Nephron (organoid): ENCODE data around the gene SLAMF7.

Source experiments
- H3K27ac Mint-ChIP-seq, 3 experiments: 2 replicates each; pipeline ENCODE4 v1.8.0; 2020; ENCODE audit warnings: mixed read lengths in 3 of 3, mild to moderate bottlenecking in 2 of 3, moderate library complexity in 1 of 3
- H3K27me3 Mint-ChIP-seq: 2 replicates; pipeline ENCODE4 v1.8.0; 2021; ENCODE audit warnings: low read depth, mild to moderate bottlenecking, moderate library complexity, mixed read lengths
- H3K36me3 Mint-ChIP-seq: 2 replicates; pipeline ENCODE4 v1.8.0; 2020; ENCODE audit warnings: low read depth, mixed read lengths
- H3K4me1 Mint-ChIP-seq: 2 replicates; pipeline ENCODE4 v1.8.0; 2020; ENCODE audit warnings: mixed read lengths
- H3K4me3 Mint-ChIP-seq, 3 experiments: 2 replicates each; pipeline ENCODE4 v1.8.0; 2020; ENCODE audit warnings: mild to moderate bottlenecking in 3 of 3, mixed read lengths in 3 of 3, moderate library complexity in 2 of 3
- H3K9me3 Mint-ChIP-seq: 2 replicates; pipeline ENCODE4 v1.8.0; 2020; ENCODE audit warnings: mixed read lengths
- TF ChIP-seq, protein P1 (sequence below), 3 experiments: fragments of 200-600 bp; sonication (generic); IDR thresholded peaks; one replicate each; pipeline ENCODE4 v1.5.0; 2021; ENCODE audit warnings: antibody characterized with exemption in 3 of 3; ENCODE audit not compliant: unreplicated experiment in 3 of 3

Gene SLAMF7

DNA sequence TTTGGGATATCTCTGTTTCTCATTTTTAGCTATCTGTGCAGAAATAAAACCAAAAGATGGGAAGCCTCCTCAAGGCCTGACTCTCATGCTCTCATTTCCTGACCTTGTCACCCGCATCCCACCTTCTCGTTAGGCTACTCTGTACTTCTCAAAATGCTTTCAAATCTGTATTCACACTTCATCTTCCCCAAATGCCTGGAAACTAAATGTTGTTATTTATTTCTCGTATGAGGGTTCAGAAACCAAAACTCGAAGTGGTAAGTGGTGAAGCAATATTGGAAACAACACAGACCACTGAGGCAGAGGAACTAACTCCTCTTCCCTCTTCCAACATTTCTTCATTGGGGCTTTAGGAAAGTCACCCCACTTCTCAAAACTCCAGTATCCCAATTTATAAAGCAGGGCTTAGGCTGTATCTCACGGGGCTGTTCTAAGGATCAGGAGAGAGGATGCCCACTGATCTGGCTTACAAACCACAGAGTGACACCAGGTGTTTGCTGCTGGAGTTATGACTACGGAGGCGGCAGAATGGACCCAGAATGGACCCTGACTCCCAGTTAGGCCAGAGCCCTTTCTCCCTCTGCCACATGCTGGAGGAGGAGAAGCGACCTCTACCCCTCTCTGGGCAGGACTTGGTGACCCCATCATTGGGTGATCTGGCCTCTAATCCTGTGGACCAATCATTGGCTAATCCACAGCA lies 3.5 kb downstream of the SLAMF7 start:
- TF ChIP-seq, protein P1, sequence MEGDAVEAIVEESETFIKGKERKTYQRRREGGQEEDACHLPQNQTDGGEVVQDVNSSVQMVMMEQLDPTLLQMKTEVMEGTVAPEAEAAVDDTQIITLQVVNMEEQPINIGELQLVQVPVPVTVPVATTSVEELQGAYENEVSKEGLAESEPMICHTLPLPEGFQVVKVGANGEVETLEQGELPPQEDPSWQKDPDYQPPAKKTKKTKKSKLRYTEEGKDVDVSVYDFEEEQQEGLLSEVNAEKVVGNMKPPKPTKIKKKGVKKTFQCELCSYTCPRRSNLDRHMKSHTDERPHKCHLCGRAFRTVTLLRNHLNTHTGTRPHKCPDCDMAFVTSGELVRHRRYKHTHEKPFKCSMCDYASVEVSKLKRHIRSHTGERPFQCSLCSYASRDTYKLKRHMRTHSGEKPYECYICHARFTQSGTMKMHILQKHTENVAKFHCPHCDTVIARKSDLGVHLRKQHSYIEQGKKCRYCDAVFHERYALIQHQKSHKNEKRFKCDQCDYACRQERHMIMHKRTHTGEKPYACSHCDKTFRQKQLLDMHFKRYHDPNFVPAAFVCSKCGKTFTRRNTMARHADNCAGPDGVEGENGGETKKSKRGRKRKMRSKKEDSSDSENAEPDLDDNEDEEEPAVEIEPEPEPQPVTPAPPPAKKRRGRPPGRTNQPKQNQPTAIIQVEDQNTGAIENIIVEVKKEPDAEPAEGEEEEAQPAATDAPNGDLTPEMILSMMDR (IDR thresholded peaks at IDR 0.05; ENCODE audit: unreplicated experiment in 3 of 3), result no peak
- Mint-ChIP-seq H3K27ac (no peak overlapping the region), H3K4me3 (no peak overlapping the region), H3K27me3 (no peaks in the 10 kb centered on the region), H3K4me1 (peaks cover 5% of the 10 kb centered on the region), H3K36me3 (no peaks in the 10 kb centered on the region), H3K9me3 (no peaks in the 10 kb centered on the region)

DNA sequence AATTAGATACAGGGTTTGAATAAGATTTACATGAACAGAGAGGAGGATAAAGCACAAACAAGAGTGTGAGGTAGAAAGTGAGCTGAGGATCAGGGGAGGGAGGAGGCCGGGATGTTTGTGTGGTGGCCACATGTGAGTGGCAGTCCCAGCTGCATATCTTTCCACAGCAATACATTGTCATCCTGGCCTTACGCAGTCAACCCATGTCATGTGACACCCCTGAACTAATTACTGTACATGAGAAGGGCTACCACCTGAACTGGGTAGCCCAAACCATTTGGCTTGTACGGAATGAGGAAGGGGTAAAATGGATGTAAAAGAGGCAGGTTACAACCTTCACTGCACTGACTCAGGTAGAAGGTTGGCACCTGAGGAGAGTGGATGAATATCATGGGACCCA lies 4.2 kb downstream of the SLAMF7 start:
- H3K4me1 Mint-ChIP-seq, result peaks cover 5% of the 10 kb centered on the region
- H3K9me3 Mint-ChIP-seq, result no peaks in the 10 kb centered on the region
- no peak overlapping the region for H3K27ac Mint-ChIP-seq
- no peaks in the 10 kb centered on the region for H3K36me3 Mint-ChIP-seq
- no peak overlapping the region for H3K4me3 Mint-ChIP-seq
- TF ChIP-seq, protein P1 (IDR thresholded peaks at IDR 0.05; ENCODE audit: unreplicated experiment in 3 of 3), result no peak
- H3K27me3 Mint-ChIP-seq, result peaks cover 3% of the 10 kb centered on the region

DNA sequence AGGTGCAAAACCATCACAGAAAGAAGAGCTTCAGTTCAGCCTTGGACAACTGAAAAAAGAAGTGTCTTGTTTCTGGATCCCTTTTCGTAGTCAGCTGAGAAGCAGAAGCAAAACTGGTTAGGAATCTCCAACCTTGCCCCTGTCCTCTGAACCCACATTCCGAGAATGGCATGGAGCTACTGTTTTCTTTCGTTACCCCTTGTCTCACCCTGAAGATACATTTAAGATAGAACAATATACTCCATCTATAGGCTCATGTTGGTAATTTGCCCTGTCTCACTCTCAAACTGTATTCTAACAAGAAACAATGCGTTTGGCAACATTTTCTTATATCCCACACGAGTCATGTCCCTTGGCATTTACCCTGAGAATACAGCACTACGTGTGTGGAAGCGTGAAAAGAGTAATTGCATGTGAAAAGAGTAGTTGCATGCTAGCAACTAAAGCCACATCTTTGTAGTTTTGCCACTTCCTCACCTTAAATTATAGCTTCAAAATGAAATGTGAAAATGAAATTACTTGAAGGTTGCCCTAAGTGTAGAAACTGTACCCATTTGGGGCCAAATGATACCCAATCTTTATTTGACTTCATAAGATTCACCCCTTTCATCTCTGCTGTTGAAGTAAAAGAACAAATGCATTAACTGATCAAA lies 5.3 kb downstream of the SLAMF7 start:
- Mint-ChIP-seq H3K27me3 (peaks cover 3% of the 10 kb centered on the region), H3K27ac (no peak overlapping the region), H3K4me1 (peaks cover 5% of the 10 kb centered on the region), H3K9me3 (no peaks in the 10 kb centered on the region), H3K36me3 (no peaks in the 10 kb centered on the region), H3K4me3 (no peak overlapping the region)
- TF ChIP-seq, protein P1 (IDR thresholded peaks at IDR 0.05; ENCODE audit: unreplicated experiment in 3 of 3), result no peak

DNA sequence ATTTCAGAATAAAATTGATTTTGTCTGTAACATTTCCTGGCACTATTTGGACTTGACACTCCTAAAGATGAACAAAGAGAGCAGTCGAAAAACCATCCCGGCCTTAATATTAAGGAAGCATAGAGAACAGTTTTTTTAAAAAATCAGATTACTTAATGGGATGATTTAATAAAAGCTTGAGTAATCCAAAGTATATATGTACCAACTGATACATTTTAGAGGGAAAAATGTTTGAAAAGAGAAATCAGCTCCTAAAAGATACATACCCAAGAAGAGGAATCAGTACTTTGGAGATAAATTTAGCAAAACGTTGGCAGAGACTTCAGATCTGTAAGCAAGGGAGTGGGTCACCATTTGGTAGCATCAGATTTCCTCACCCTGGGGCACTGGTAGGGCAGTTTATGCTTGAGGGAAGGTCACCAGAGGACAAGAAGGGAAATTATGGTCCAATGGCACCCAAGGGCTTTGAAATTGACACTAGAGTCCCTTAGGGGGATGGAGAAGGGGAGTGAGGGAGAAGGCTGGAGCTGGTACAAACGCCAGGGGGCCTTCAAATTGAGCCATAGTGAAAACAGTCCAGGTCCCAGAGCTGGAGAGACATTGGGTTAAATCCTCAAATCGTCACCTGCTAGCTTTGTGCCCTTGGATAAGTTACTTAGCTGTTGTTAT lies 5.9 kb downstream of the SLAMF7 start:
- Mint-ChIP-seq H3K4me3 (no peak overlapping the region), H3K27me3 (peaks cover 3% of the 10 kb centered on the region), H3K27ac (no peak overlapping the region), H3K36me3 (no peaks in the 10 kb centered on the region), H3K9me3 (no peaks in the 10 kb centered on the region), H3K4me1 (peaks cover 5% of the 10 kb centered on the region)
- TF ChIP-seq, protein P1 (IDR thresholded peaks at IDR 0.05; ENCODE audit: unreplicated experiment in 3 of 3), result no peak

DNA sequence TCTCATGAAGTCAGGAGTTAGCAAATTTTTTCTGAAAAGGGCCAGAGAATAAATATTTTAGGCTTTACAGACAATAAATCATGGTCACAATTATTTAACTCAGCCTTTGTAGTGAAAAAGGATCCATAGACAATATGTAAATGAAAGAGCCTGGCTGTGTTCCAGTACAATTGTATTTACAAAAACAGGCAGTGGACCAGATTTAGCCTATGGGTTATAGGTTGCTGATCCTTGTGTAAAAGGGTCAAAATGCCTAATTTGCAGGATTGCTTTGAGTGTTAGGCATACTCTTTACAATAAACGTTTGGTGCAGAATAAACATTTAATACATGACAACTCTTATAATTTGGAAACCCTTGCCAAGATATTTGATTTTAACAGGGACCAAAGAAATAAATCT lies 6.5 kb downstream of the SLAMF7 start:
- Mint-ChIP-seq H3K27ac (no peak overlapping the region), H3K9me3 (no peaks in the 10 kb centered on the region), H3K4me3 (no peak overlapping the region), H3K4me1 (peaks cover 5% of the 10 kb centered on the region), H3K27me3 (peaks cover 7% of the 10 kb centered on the region), H3K36me3 (no peaks in the 10 kb centered on the region)
- TF ChIP-seq, protein P1 (IDR thresholded peaks at IDR 0.05; ENCODE audit: unreplicated experiment in 3 of 3), result no peak
